ENCODE measurements around the gene KIF12.

The KIF12 gene

GRCh38 chr9:114124666-114125475 is 25.8 kb upstream of the KIF12 start:
- H3K4me3 ChIP-seq (ENCODE audit: low read depth, low read length), result no peak overlapping the region
- DNase-seq, result no peak
- no peaks in the 10 kb centered on the region for H3K9me3 ChIP-seq
- H3K27me3 ChIP-seq, result peaks cover 6% of the 10 kb centered on the region
- no peaks in the 10 kb centered on the region for H3K4me1 ChIP-seq
- TF ChIP-seq CTCF (IDR thresholded peaks at IDR 0.05; ENCODE audit: low read depth, low read length), result no peak
- H3K36me3 ChIP-seq, result no peaks in the 10 kb centered on the region

- Histone ChIP-seq H3K4me1 (no peaks in the 10 kb centered on the region), H3K27me3 (peaks cover 9% of the 10 kb centered on the region), H3K36me3 (no peaks in the 10 kb centered on the region), H3K4me3 (ENCODE audit: low read depth, low read length) (no peak overlapping the region), H3K9me3 (no peaks in the 10 kb centered on the region)
- no peak for DNase-seq
- no peak for TF ChIP-seq CTCF (IDR thresholded peaks at IDR 0.05; ENCODE audit: low read depth, low read length)
Observed at GRCh38 chr9:114124138-114124537, 25.0 kb upstream of the KIF12 start.

GRCh38 chr9:114123031-114123977 is 24.2 kb upstream of the KIF12 start:
- no peak for DNase-seq
- Histone ChIP-seq H3K27me3 (peaks cover 17% of the 10 kb centered on the region), H3K36me3 (no peaks in the 10 kb centered on the region), H3K4me1 (no peaks in the 10 kb centered on the region), H3K4me3 (ENCODE audit: low read depth, low read length) (no peak overlapping the region), H3K9me3 (no peaks in the 10 kb centered on the region)
- no peak for TF ChIP-seq CTCF (IDR thresholded peaks at IDR 0.05; ENCODE audit: low read depth, low read length)

GRCh38 chr9:114122136-114123027 is 23.3 kb upstream of the KIF12 start:
- peaks cover 26% of the 10 kb centered on the region for H3K27me3 ChIP-seq
- H3K36me3 ChIP-seq, result no peaks in the 10 kb centered on the region
- TF ChIP-seq CTCF (IDR thresholded peaks at IDR 0.05; ENCODE audit: low read depth, low read length), result no peak
- no peak for DNase-seq
- no peak overlapping the region for H3K4me3 ChIP-seq (ENCODE audit: low read depth, low read length)
- no peaks in the 10 kb centered on the region for H3K4me1 ChIP-seq
- H3K9me3 ChIP-seq, result no peaks in the 10 kb centered on the region

- Histone ChIP-seq H3K4me3 (ENCODE audit: low read depth, low read length) (no peak overlapping the region), H3K9me3 (no peaks in the 10 kb centered on the region), H3K36me3 (no peaks in the 10 kb centered on the region), H3K4me1 (no peaks in the 10 kb centered on the region), H3K27me3 (peaks cover 30% of the 10 kb centered on the region)
- no peak for TF ChIP-seq CTCF (IDR thresholded peaks at IDR 0.05; ENCODE audit: low read depth, low read length)
- DNase-seq, result no peak
Observed at GRCh38 chr9:114121227-114122135, 22.4 kb upstream of the KIF12 start.
